HG03442 (cell line): Measurements from ENCODE around the gene MAP3K5.

Source experiments
- ATAC-seq: cut with Tn5 transposase; IDR thresholded peaks from one replicate; pipeline ENCODE4 v1.9.1; 2021; ENCODE audit warnings: mild to moderate bottlenecking, moderate library complexity; ENCODE audit not compliant: unreplicated experiment

Gene MAP3K5

DNA sequence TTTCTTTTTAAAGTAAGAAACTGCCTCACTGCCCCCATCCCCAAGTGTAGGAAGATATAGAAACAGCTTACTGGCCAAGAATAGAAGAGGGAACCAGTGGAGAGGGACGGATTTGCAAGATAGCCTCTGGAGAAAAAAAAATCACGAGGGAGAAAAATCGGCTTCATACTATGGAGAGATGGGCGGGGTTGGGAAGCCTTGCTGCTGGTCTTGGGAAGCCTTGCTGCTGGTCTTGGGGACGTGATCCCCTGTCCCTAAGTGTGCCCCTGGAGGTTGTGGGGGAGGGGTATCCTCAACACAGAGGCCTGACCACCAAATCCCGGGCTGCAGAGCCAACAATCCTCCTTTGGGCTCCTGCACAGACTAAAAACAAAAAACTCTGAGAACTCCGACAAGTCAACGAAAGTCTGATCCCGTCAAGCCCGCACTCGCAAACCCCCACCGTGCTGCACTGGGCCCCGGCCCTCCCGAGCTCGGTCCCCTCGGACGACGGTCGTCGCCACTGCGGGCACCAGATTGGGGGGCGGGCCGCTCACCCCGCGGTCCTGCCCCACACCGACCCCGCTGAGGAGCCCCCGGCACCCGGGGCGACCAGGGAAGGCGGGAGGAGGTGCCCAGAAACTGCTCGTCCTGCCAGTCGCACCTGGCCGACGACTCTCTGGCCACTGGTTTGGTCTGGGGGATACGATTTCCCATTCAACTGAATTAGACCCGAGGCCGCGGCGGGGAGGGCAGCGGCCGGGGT, 242.8 kb downstream of the MAP3K5 start:
- ATAC-seq = peak; percentile 3

GRCh38 chr6:136548582-136549299, 243.5 kb downstream of the MAP3K5 start:
- no peak for ATAC-seq

DNA sequence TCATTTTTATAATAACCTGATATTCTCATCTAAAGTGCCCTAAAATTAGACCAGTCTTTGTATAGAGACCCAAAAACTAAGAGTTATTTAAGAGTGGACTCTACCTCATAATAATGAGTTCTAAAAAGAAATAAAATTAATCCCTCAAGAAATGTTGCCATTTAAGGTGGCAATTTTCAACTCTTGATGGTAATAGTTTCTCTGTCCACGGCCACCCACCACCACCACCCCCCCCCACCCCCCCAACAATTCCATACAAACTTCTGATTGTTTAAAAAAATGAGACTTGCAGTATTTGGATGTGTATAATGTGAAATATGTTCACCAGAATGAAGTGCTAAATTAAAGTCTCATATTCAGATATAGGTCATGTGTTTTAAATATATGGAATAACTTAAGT, 244.4 kb downstream of the MAP3K5 start:
- ATAC-seq = no peak

DNA sequence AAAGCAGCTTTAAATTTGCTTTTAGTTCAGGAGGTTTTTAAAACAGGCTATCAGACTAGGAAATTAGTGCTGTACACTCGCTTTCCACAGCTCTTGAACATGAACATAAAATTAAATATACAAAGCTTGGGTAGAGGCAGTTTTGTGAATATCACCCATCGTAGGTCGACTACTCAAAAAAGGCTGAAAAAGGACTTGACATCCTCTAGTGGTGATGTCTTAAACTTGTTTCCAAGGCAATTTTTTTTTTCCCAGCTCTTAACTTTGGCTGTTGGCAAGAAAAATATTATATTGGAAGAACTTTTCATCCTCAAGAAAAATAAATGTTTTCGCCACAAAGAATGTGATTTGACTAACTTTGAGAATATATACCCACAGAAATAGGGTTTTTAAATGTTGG, 244.9 kb downstream of the MAP3K5 start:
- no peak for ATAC-seq

DNA sequence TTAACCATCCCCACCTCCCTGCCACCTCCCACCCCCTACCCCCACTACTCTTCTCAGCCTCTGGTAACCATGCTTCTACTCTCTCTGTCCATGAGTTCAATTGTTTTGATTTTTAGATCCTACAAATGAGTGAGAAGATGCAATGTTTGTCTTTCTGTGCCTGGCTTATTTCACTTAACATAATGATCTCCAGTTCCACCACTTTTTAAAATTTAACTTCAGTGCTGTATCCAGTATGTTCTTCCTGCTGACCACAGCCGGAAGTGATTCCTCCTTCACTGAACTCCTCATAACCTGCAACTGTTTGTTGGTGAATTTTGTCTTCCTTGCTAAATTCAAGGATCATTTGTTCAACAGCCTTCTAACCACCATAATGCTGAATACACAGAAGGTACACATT, 245.9 kb downstream of the MAP3K5 start:
- no peak for ATAC-seq

- ATAC-seq = no peak
These were observed 248.0 kb downstream of the MAP3K5 start for GRCh38 chr6:136544326-136544725.

DNA sequence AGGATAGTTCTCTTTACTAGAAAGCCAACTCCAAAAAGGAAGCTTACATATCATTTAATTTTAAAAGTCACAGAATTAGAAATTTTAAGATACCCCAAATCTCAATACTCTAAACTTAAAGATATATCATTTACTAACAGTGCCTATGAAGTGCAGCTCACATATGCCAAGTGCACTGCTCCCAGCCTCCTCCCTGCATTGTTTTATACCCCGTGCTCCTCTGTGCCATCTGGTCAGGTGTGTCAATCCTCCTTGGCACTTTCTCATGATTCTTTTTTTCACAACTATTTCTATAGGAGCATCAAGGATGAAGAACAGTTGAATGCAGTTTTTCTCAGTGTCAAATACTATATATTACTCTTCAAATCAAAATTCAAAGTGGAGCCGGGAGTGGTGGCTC, 250.9 kb downstream of the MAP3K5 start:
- no peak for ATAC-seq

DNA sequence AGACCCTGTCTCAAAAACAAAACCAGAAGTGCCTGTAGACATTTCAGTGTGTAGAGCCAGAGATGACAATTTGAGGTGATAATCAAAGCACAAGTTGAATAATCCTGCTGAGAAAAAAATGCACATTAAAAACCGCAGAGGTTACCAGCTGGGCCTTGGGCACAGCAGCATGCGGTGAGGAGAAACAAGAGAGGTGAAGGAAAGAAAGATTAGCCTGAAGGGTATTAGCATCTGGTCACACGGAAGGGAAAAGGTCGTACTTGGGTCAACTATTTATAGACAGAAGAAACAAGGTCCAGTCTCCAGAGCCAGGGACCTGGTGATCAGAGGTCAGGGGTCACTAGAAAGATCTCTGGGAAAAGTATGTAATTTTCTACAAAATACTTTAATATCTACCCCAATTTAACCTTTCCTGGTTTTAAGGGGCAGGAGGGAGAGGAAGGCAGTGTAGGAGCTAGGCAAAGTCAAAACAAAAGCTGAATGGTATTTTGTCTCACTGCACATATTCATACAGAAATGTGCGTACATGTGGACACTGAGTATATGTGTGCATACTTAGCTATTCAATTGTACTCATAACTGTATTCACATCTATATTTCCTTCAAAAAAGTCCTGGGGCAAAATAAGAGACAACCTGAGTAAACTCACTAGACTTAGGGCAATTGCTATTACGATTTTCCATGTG, 252.2 kb downstream of the MAP3K5 start:
- ATAC-seq = no peak

GRCh38 chr6:136538836-136539235, 253.4 kb downstream of the MAP3K5 start:
- no peak for ATAC-seq

GRCh38 chr6:136535880-136536650, 256.2 kb downstream of the MAP3K5 start:
- no peak for ATAC-seq

DNA sequence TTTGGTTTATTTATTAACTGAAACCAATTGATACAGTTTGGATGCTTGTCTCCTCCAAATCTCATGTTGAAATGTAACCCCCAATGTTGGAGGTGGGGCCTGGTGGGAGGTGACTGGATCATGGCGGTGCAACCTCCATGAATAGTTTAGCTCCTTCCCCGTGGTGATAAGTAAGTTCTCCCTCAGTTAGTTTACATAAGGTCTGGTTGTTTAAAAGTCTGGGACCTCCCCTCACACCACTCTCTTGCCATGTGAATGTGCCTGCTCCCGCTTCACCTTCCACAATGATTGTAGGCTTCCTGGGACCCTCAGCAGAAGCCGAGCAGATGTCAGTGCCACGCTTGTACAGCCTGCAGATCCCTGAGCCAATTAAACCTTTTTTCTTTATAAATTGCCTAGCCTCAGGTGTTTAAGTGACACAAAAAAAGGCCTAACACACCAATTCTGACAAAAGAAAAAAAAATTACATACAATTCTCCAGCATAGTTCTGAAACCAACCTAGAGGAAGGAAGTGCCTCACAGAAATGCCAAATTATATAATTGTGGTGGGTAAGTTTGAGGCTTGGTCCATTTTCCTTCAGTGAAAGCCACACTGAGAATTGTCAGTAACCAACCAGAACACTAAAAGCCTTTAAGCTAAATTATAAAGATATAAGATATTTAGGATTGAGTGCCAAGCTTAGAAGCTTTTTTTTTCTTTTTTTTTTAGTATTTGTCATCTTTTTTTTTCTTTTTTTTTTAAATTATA, 257.1 kb downstream of the MAP3K5 start:
- no peak for ATAC-seq

DNA sequence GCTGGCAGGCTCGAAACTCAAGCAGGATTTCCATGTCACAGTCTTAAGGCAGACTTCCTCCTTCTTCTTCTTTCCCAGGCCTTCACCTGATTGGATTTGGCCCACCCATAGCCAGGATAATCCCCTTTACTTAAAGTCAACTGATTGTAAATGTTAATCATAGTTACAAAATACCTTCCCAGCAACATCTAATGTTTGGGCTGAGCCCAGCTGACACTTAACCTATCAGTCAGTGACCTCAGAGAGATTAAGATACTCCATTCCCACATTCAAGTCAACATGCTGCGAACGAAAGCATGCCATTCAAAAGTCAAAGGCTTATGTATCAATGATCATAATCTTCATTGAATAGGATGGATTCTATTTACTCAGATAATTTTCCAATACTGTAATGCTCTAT, 258.0 kb downstream of the MAP3K5 start:
- no peak for ATAC-seq

DNA sequence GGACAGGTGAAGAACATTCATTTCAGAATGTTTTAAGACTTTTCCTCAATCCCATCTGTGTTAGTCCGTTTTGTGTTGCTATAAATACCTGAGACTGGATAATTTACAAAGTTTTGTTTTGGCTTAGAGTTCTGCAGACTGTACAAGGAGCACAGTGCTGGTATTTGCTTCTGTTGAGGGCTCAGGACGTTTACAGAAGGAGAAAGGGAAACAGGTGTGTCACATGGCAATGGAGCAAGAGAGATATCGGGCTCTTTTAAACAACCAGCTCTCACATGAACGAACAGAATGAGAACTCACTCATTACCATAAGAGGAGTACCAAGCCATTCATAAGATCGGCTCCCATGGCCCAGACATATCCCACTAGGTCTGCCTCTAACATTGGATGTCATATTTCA, 258.8 kb downstream of the MAP3K5 start:
- no peak for ATAC-seq

GRCh38 chr6:136532030-136532429, 260.2 kb downstream of the MAP3K5 start:
- no peak for ATAC-seq

DNA sequence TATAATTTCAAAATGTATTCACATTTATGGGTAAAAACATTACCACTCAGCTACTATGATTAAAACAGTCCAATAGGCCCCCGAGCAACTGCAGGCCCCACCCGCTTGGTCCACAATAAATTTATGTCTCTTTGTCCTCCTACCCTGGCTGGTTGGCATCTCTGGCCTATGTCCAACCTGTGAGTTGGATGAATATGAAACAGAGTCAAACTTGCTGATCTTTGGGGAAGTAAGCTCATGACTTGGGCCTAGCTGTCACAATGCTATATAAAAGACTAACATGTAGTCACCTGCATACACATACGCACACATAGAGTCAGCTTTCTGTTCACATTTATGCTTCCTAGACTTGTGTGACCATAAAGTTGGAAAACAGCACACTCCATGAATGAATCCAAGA, 262.6 kb downstream of the MAP3K5 start:
- no peak for ATAC-seq

DNA sequence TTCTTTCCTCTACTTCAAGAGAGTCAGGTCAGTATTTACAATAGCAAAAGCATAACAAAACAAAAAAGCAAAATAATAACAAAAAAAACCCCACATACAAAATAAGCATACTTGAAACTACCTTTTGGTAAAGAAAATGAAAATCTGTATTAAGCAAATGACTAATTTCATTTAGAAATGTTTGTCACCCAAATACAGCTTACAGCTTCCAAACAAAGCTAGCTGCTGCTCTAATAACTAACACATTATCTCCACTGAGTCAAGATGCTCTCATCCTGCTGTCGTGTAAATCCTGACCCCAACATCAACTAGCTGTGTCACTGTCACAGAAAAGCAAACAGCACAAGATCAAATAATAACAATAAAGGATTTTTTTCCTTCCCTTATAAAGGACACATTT, 263.8 kb downstream of the MAP3K5 start:
- ATAC-seq = no peak

GRCh38 chr6:136527831-136528230, 264.4 kb downstream of the MAP3K5 start:
- ATAC-seq = no peak

- no peak for ATAC-seq
These were observed 265.3 kb downstream of the MAP3K5 start for GRCh38 chr6:136526937-136527336.

- ATAC-seq = no peak
These were observed 265.9 kb downstream of the MAP3K5 start for GRCh38 chr6:136526196-136526930.
